GM13976 (cell line): ENCODE data around the gene FTCD.

ENCODE experiments used
- DNase-seq: peaks from one replicate; pipeline ENCODE4 v3.0.0; 2012; ENCODE audit warnings: low spot score
- in situ Hi-C: fragments of 300-500 bp; cut with MboI; formaldehyde crosslinking; loops from one replicate; pipeline ENCODE4 v1.12.0; 2022; ENCODE audit warnings: low sequenced_read_pairs, mixed read lengths, inconsistent platforms; ENCODE audit not compliant: unreplicated experiment
- TF ChIP-seq, protein P1 (sequence below): IDR thresholded peaks from 2 replicates; pipeline ENCODE4 v1.5.1; 2012; ENCODE audit warnings: borderline replicate concordance, mild to moderate bottlenecking; ENCODE audit not compliant: insufficient read depth; ENCODE audit errors: extremely low read depth, missing control alignments, control extremely low read depth

FTCD gene

GRCh38 chr21:46122758-46123683 lies 32.4 kb downstream of the FTCD start:
- TF ChIP-seq, protein P1, sequence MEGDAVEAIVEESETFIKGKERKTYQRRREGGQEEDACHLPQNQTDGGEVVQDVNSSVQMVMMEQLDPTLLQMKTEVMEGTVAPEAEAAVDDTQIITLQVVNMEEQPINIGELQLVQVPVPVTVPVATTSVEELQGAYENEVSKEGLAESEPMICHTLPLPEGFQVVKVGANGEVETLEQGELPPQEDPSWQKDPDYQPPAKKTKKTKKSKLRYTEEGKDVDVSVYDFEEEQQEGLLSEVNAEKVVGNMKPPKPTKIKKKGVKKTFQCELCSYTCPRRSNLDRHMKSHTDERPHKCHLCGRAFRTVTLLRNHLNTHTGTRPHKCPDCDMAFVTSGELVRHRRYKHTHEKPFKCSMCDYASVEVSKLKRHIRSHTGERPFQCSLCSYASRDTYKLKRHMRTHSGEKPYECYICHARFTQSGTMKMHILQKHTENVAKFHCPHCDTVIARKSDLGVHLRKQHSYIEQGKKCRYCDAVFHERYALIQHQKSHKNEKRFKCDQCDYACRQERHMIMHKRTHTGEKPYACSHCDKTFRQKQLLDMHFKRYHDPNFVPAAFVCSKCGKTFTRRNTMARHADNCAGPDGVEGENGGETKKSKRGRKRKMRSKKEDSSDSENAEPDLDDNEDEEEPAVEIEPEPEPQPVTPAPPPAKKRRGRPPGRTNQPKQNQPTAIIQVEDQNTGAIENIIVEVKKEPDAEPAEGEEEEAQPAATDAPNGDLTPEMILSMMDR: no peak
- DNase-seq: no peak
- in situ Hi-C loops: no loop called here

GRCh38 chr21:46122237-46122671 lies 33.1 kb downstream of the FTCD start:
- TF ChIP-seq, protein P1: no peak
- in situ Hi-C loops: no loop called here
- DNase-seq: no peak

DNA sequence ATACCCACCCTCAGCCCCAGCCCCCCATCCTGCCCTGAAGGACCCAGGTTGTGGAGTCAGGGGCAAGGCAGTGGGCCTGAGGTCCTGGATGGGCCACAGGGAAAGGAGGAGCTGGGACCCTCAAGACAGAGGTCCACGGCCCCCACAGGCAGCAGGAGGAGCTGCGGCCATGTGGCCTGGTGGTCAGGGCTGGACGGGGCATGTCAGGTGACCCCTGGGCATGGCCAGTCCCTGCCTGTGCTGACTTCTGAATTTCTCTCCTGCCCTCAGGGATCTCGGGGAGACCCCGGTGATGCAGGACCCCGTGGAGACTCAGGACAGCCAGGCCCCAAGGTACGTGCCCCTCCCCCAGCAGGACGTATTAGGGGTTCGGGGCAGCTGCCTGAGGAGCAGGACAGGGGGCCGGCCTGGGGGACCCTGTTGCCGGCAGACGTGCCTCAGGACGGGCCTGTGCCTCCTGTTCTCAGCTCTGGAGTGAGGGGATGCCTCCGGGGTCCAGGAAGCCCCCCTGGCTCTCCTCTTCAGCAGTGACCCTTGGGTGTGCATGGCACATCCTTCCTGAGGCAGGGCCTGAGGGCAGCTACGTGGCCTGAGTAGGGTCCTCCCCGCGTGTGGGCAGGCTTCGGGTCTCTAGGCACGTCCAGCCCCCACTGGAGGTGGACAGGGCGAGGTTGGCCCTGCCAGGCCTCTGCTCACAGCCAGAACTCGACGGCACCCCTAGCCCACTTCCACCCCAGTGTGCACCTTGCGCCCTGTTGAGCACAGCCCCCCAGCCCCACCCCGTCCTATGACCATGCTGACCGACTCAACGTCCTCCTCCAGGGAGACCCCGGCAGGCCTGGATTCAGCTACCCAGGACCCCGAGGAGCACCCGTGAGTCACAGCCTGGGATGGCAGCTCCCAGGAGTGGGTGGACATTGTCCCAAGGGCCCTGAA lies 33.8 kb downstream of the FTCD start:
- no peak for DNase-seq
- in situ Hi-C loops: no loop called here
- TF ChIP-seq, protein P1: no peak

DNA sequence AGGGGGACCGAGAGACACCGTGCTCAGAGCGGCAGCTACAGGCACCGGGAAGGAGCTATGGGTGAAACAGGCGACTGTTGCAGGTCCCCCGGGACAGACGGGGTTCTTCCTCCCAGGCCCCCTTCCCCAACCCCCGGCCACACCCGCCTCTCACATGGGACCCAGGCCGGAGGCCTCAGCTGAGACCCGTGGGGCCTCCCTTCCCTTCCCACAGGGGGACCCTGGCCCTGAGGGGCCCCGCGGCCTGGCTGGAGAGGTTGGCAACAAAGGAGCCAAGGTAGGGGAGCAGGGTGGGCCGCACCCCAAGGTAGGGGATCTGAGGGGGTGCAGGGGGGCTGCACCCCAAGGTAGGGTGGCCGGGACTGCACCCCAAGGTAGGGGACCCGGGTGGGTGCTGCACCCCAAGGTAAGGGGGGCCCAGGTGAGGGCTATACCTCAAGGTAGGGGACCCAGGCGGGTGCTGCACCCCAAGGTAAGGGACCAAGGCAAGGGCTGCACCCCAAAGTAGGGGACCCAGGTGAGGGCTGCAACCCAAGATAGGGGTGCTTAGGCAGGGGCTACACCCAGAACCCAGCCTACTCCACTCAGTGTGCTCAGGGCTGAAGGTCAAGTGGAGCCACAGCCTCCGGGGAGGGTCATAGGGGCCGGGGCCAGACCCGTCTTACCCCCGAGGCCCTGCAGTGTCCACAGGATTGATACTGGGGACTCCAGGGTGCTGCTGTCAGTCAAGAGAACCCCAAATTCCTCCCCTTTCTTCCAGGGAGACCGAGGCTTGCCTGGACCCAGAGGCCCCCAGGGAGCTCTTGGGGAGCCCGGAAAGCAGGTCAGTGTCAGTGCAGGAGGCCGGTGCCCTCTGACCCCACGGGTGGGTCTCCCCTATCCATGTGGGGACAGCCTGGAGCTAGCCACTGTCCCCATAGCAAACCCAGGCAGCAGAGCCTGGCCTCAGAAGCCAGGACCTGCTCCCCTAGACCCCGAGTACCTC lies 34.8 kb downstream of the FTCD start:
- in situ Hi-C loops: no loop called here
- TF ChIP-seq, protein P1: no peak
- DNase-seq: no peak

DNA sequence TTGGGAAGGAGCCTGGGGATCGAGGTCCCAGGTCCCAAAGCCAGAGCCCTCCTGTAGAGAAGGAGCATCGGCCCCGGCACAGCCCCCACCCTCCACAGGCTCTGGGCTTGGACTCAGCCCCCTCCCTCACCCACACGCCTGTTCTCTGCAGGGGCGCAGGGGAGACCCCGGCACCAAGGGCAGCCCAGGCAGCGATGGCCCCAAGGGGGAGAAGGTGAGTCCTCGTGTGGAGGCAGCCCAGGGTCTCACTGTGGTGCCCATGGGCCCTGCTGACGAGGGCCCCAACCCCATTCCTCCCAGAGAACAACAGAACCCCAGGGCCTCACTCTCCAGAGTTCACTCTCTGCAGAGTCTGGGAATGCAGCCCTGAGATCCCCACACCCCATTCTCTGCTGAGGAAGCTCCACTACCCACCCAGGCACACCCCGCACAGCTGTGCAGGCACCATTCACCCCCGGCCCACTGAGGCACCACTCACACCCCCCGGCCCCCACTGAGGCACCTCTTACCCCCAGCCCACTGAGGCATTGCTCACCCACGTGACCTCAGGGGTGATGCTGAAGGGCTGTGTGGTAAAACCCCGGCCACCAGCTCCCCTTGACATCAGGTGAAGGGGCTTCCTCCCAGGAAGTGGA lies 35.6 kb downstream of the FTCD start:
- TF ChIP-seq, protein P1: no peak
- in situ Hi-C loops: no loop called here
- no peak for DNase-seq
